Endometrial microvascular endothelial cells (primary cell): ENCODE results near the gene SLC2A9. TPM values are rescaled to one million over a fixed set of nuclear protein-coding genes. Genes with fewer than 3 reads are reported as not detected.

Source experiments
- in situ Hi-C: cut with HindIII; loops from 2 replicates; pipeline ENCODE4 v1.10.0; 2017; ENCODE audit warnings: low sequenced_read_pairs, low pct_unique_long_range_greater_than_20kb; ENCODE audit errors: inconsistent ontology term
- total RNA-seq: library from RNA; depleted of rRNA; stranded (reverse); fragments of >200 nt; gene quantifications from one replicate; pipeline ENCODE4 v1.2.3, GENCODE V29; 2015; ENCODE audit errors: inconsistent ontology term

SLC2A9 gene
- total RNA-seq, 1 donor from 2014 or later, result 0.65 TPM

DNA sequence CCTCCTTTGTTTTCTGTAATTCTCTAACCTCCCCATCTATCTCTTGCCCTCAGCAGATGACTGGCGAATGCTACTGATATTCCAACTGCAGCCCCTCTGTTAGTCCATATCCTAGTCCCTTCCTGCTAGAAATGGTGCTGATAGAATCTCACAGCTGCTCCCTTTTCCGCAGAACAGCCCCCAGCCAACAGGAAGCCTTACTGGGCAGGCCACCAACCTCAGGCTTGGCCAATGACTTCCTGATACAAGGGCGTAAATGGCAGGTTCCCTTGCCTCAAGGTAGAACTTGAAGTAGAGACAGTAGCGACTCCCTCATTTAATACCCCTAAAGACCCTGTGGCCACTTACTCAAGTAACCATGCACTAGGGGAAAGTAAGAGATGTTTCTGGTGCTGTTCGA is 26.7 kb upstream of the SLC2A9 start:
- in situ Hi-C loops, result no loop called here

DNA sequence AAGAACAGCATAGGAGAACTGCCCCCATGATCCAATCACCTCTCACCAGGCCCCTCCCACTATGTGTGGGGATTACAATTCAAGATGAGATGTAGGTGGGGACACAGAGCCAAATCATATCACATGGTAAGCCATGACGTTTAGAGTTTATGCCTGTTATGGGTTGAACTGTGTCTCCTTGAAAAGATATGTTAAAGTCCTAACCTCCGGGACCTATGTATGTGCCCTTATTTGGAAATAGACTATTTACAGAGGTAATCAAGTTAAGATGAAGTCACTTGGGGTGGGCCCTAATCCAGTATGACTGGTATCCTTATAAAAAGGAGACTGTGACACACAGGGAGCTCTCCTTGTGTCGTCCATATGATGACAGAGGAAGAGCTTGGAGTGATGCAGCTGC is 25.2 kb upstream of the SLC2A9 start:
- in situ Hi-C loops, result no loop called here

DNA sequence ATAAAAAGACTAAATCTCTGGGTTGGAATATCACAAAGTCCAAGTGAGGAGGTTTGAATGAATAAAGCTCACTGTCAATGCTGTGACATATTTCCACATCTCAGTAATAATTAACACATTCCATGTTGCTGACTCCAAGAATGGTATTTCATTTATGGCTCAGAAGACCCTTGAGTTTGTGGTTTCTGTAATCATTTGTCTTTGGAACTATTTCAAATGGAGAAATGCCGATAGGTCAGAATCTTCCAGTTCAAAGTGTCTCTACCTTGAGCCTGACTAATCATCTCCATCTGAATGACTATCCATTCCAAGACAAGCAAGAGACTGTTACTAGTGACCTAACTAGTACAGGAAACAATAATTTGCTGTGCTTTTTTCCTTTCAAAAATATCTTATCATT is 24.2 kb upstream of the SLC2A9 start:
- in situ Hi-C loops, result no loop called here

DNA sequence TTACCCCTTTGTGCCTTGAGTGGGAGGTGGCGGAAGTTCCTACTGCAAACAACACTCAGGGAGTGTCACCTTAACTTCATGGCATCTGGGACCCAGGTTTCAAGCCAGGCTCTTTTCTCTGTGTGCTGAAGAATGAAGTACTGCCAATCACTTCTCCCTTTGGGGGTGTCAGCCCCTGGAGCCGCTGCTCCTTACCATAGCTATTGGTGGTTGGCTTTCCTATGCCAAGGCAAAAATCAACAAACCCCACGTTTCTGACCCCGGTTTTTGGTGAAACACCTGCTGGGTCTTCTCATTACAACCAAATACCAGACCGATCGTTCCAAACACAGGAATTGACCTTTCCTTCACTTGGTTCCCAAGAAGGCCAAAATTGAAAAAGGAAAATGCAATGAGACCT is 19.7 kb upstream of the SLC2A9 start:
- in situ Hi-C loops, result no loop called here

DNA sequence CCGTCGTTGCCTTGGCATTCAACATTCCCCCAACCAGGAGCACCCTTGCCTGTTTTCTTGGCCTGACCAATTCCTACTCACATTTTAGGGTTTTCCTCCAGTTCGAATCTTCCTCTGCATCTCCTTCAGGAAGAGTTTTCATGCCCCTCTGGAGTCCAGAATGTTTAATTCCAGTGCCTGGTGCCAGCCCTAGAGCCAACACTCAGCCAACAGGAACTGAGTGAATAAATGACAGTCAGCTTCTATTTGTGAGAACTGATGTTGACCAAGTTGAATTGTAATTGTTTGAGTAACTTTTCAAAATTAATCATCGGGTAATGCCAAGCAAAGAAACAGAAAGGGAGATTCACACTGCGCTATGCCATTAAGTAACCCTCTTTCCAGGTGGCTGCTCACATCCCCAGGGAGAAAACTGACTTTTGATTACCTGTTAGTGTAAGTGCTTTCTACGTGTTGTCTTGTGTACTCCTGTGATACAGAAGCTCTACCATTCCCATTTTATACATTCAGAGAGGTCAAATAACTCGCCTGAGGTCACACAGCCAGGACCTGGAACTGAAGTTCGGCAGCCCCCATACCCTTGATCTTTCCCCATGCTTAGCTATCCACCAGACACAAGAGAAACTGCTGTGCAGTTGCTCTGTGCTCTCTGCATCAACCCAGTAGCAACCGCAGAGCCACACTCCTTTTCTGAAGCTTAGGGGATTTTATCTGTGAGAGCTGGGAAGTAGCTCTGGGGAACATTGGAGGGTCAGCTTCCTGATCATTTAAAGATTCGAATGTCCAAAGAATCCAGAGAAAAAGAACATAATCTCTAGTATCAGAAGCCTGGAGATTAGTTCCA is 19.0 kb upstream of the SLC2A9 start:
- in situ Hi-C loops, result no loop called here

DNA sequence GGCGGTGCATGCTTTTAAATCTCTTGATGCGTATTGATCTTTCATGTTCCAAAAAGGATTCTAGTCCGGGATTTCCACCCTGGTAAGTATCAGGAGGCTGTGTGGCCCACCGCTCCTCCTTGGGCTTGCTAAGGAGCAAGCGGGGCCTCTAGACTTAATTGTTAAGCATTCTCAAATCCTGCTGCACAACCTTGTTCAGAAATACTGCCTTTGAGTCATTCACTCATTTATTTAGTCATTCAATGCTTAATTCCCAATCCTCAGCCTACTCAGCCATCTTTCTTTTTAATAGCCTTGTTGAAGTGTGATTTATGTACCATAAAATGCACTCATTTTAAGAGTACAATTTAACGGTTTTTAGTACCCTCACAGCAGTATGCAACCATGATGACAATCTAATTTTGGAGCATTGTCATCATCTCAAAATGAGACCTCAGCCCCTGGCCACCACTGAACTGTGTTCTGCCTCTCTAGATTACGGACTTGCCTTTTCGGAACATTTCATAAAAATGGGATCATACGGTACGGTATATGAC is 15.6 kb upstream of the SLC2A9 start:
- in situ Hi-C loops, result no loop called here

DNA sequence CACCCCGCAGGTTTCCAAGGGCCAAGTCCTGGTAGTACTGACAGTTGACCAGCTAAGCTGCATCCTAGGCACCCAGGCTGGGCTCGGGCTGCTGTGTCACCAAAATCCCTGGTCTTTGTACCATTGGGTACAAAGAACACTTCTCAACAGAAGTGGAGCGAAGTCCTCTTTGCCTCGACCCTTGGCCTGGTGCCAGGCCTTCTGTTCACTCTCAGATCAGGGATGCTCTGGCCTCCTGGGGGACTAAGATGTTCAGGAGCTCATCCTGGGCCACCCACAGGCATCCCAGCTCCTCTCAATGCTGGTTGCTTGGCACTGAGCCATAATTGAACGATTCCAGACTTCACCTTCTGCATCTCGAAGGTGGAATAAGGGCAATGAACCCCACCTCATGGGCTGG is 13.8 kb upstream of the SLC2A9 start:
- in situ Hi-C loops, result no loop called here

DNA sequence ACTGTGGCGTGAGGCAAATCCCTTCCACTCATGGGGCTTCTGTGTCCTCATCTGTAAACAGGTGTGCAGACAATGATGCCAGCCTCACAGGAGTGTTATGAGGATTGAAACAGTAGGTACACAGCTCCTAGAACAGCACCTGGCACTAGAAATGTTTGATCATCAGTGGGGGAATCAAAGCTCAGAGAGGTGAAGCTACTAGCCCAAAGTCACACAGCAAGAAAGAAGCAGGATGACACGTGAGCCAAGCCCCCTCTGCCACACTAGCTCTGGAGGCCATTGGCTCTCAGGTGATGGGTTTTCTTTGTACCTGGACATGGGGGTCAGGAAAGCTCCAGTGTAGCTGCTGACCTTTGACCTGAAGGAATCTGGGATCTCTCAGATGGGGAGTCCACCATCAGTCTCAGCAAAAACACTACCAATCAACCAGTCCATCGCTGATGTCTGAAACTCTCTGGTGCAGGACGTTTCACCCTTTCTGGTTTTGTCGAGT is 13.4 kb upstream of the SLC2A9 start:
- in situ Hi-C loops, result no loop called here

DNA sequence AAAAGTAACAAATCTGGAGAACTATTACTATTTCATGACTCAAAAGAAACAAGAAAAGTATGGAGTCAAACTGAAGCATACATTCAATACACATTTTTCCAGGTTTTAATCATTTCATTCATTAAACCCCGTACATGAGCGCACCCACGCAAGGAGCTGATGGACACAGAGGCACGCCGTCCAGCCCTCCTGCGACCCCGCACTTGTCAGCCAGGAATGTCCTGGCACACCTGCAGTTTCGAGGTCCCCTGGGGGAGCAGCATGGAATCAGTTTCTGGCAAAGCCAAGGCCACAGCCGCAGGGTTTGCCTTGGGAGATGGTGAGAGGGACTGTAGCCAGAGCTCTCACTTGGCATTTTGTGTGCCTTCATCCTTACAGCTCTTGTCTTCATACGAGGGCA is 12.8 kb upstream of the SLC2A9 start:
- in situ Hi-C loops, result no loop called here

DNA sequence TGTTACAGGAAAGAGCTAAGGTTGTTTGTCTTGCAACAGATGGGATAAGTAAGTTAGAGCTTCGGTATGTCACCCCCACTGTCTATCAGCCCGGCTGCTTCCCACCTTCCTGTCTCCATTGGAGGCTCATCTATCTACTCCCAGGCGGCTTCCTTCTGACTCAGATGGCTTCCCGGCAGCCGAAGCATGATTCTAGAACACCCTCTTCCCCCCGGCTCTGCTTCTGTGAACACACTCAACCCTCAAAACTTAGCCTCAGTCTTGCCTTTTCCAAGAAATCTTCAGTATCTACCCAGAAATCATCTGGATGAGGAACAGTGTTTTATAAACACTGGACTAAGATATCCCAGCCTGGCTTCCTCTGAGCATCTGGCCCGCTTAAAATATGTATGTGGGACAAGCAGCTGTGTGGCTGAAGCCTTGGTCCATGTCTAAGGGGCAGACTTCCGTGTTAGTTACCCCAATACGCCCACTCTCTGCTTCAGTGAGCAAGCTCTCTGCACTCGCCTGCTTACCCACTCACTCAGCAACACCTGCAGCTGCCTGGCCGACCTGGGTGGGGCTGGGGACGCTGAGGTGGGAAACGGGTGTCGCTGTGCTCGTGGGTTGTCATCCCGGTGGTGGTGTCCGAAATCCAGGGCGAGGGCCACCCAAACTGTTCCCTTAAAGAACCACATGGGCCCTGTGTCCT is 12.0 kb upstream of the SLC2A9 start:
- in situ Hi-C loops, result no loop called here

DNA sequence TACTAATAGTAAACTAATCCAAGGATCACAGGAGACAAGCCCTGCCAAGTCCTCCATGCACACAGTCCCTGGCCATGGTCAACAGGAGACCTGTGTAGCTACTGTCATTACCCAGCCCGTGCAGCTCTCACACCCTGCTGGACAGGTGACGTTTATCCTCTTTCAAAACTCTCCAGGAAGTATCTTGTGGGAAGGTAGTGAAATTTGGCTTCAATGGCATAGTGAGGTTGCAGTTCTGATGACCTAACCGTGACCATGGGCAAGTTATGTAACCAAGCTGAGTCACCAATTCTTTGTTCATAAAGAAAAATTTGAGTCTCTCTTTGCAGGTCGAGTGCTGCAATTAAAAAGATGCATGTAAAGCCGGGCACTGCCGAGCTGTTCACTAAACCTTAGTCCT is 11.3 kb upstream of the SLC2A9 start:
- in situ Hi-C loops, result no loop called here

DNA sequence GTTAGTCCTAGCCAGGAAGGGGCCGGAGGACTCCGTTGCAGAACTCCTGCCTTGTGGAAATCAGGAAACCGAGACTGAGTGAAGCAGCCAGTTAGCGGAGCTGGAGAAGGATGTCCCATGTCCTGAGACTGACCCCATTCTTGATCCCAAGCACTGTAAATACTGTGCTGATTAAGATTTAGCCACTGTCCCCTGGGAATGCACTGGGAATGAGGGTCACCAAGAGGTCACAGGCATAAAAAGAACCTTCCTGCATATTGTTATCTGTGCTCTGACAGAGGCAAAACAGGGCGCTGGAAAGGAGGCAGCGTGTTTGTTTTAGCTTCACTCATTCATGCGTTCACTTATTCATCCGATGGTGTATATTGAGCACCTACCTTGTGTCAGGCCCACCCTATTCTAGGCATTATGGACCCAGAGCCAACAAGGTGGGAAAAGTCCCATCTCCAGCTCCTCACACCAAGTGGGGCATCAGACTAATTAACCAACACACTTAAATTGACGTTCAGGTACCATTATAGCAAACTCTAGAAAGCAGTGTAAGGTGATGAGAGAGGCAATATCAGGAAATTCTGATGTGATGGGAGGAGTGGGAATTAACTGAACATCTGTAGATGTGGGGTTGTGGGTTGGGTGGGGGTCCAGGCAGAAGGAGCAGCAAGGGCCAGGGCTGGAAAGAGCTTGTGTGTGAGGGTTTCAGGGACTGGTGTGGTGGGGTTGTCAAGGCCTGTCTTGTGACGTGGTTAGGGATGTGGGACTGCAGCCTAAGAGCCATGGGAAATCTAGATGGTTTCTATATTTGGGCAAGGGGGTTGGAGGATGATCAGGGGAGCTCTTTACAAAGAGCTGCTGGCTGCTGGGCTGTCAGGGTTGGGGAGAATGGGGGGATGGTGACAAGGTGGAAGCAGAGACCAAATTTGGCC is 10.6 kb upstream of the SLC2A9 start:
- in situ Hi-C loops, result no loop called here

DNA sequence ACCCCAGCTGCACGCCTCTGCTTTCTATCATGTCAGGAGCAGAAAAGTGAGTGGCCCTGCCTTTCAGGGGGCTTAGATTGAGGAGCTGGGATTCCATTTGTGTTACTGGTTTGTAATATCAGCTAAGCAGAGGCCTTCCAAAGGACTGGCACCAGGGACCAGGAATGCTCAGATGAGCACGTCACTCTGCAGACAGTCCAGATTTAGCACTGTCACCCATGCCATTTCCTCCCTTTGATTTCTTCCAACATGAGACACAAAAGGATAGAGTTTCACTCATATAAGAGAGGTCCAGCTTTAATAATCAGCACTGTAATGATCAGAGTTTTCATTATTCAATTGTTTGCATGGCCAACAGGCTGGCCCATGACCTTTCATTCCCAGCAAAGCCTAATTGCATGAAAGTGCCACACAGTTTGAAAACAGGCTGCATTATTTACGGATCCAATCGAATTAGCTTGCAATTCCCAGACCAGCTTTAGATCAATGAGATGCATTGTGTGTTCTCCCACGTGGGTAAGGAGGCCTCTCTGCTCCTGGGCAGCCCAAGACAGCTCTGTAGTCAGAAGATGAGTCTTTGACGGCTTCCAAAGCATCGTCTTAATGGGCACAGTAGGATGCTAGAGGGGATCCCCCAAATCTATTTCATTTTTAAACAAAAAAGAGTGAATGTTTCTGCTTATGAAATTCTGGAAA is 9.8 kb upstream of the SLC2A9 start:
- in situ Hi-C loops, result no loop called here

DNA sequence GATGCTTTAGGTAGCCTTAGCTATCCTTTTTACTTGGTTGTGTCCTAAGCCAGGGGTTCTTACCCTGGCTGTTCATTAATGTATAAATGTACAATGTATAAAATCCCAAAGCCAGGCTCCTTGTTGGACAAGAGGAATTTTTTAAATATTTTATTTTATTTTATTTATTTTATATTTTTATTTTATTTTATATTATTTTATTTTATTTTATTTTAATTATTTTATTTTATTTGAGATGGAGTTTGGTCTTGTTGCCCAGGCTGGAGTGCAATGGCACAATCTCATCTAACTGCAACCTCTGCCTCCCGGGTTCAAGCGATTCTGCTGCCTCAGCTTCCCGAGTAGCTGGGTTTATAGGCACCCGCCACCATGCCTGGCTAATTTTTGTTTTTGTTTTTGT is 8.1 kb upstream of the SLC2A9 start:
- in situ Hi-C loops, result no loop called here

DNA sequence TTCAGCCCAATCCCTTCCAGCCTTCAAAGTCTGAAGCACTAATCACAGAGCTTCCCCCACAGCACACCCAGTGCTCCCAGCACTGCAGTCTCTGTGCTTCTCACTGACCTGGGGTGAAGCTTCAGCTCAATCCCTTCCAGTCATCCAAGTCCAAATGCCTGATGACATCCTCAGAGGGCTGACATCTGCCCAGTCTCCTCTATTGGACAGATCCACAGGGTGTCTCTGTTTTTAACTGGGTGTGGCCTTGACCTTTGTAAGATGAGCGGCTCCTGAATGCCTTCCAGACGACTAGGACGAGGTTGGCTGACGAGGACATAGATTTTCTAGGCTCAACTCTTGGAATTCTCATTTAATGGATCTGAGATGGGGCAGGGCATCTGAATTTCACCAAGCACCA is 7.6 kb upstream of the SLC2A9 start:
- in situ Hi-C loops, result no loop called here

DNA sequence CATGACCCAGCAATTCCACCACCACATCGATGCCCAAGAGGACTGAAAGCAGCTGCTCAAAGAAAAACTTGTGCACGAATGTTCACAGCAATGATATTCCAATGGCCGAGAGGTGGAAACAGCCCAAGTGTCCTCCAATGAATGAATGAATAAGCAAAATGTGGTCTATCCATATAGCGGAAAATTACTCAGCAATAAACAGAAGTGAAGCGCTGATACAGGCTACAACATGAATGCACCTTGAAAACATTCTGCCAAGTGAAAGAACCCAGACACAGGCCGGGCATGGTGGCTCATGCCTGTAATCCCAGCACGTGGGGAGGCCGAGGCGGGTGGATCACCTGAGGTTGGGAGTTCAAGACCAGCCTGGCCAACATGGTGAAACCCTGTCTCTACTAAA is 5.2 kb upstream of the SLC2A9 start:
- in situ Hi-C loops, result no loop called here

DNA sequence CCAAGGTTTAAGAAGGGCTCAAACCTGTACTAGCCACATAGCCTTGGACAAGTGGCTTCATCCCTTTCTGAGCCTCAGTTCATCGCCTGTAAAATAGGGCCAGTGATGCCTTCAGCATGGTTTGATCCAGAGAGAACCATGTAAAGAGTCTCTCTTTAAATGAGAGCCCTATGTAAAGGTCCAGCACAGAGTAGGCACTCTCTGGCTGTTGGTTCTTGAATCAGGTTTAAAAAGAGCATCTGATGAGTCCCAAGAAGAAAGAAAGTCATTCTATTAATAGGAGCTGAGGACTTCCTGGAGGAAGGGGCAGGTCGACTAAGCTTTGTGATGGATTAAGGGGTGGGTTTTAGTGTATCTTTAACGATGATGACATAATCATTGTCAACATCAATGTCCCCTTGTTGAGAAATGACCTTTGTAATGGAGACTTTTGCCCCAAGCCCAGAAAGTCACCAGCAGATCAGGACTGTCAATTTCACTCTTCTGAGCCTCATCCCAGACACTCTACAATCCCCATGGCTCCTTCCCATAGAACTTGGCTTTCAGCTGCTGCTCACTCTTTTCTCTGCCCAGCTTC is 4.0 kb upstream of the SLC2A9 start:
- in situ Hi-C loops, result no loop called here

DNA sequence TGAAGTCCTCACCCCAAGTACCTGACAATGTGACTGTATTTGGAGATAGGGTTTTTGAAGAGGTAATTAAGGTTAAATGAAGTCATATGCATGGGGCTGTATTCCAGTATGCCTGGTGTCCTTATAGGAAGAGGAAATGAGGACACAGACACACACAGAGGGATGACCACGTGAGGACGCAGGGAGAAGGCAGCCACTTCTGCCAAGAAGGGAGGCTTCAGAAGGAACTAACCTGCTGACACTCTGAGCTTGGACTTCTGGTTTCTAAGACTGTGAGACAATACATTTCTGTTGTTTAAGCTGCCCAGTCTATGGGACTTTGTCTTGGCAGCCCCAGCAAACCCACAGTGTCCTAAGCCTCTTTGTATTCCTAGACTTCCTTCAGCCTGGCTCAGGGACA is 3.0 kb upstream of the SLC2A9 start:
- in situ Hi-C loops, result no loop called here
